ENCODE results near the gene FADS1. TPM values are rescaled to one million over a fixed set of nuclear protein-coding genes. Genes with fewer than 3 reads are reported as not detected.

The FADS1 gene
- total RNA-seq, 2 experiments from 2014 or later, result not detected

- POLR2A ChIA-PET, result no interaction called here
Measured at GRCh38 chr11:61802605-61803004, 14.2 kb downstream of the FADS1 start.

GRCh38 chr11:61800331-61801281 is 16.2 kb downstream of the FADS1 start:
- no peak overlapping the region for H3K27ac ChIP-seq (ENCODE audit: low read depth, low read length, poor library complexity, severe bottlenecking)
- no peak for TF ChIP-seq EZH2phosphoT487 (IDR thresholded peaks at IDR 0.05; ENCODE audit: borderline replicate concordance, low read depth, low read length)
- TF ChIP-seq CTCF (conservative IDR thresholded peaks at IDR 0.05; ENCODE audit: low read length), result no peak
- H3K4me3 ChIP-seq (ENCODE audit: low read depth, low read length, poor library complexity, severe bottlenecking), result no peak overlapping the region
- ChIA-PET POLR2A (interaction anchor here (0.7 to 1.8 kb wide), 2 partner anchors 8 to 35 kb away, joined by 7 to 8 read pairs; partner anchors contain the start of genes FEN1 and TMEM258), CTCF (ENCODE audit: unreplicated experiment) (no interaction called here)
- H3K36me3 ChIP-seq (ENCODE audit: insufficient read depth, low read length), result peaks cover 64% of the 10 kb centered on the region
- H3K4me1 ChIP-seq (ENCODE audit: insufficient read depth, low read length, poor library complexity, severe bottlenecking), result peaks cover 4% of the 10 kb centered on the region
- BruUV-seq (replicated peaks), result no TSS peak
- H3K9me3 ChIP-seq (ENCODE audit: low read length), result no peaks in the 10 kb centered on the region
- intact Hi-C loops (cut with micrococcal nuclease; ENCODE audit: unreplicated experiment), result no loop called here
- H3K79me2 ChIP-seq (ENCODE audit: insufficient read depth, low read depth, low read length), result peaks cover 41% of the 10 kb centered on the region
- H3K9me2 ChIP-seq (ENCODE audit: insufficient read depth, low read length), result no peaks in the 10 kb centered on the region
- H2AFZ ChIP-seq (ENCODE audit: low read length), result no peak overlapping the region
- no peak for DNase-seq (ENCODE audit: low spot score)
- H4K20me1 ChIP-seq (ENCODE audit: insufficient read depth, low read length), result 0 out of 2 replicates have a peak, but pooled peaks cover 12% of the 10 kb centered on the region
- no peak overlapping the region for H3K4me2 ChIP-seq (ENCODE audit: low read length)

More at GRCh38 chr11:61802605-61803004, 14.2 kb downstream of the FADS1 start:
- H4K20me1 ChIP-seq (ENCODE audit: insufficient read depth, low read length), result 0 out of 2 replicates have a peak, but pooled peaks cover 5% of the 10 kb centered on the region
- BruUV-seq (replicated peaks), result no TSS peak
- intact Hi-C loops (cut with micrococcal nuclease; ENCODE audit: unreplicated experiment), result no loop called here
- H3K9me3 ChIP-seq (ENCODE audit: low read length), result no peaks in the 10 kb centered on the region
- H3K4me3 ChIP-seq (ENCODE audit: low read depth, low read length, poor library complexity, severe bottlenecking), result no peak overlapping the region
- no peak overlapping the region for H3K27ac ChIP-seq (ENCODE audit: low read depth, low read length, poor library complexity, severe bottlenecking)
- H3K4me2 ChIP-seq (ENCODE audit: low read length), result no peak overlapping the region
- H3K4me1 ChIP-seq (ENCODE audit: insufficient read depth, low read length, poor library complexity, severe bottlenecking), result peaks cover under 1% of the 10 kb centered on the region
- no peak for DNase-seq (ENCODE audit: low spot score)
- peaks cover 23% of the 10 kb centered on the region for H3K79me2 ChIP-seq (ENCODE audit: insufficient read depth, low read depth, low read length)
- CTCF ChIA-PET (ENCODE audit: unreplicated experiment), result no interaction called here
- no peaks in the 10 kb centered on the region for H3K9me2 ChIP-seq (ENCODE audit: insufficient read depth, low read length)
- peaks cover 44% of the 10 kb centered on the region for H3K36me3 ChIP-seq (ENCODE audit: insufficient read depth, low read length)
- no peak for TF ChIP-seq CTCF (conservative IDR thresholded peaks at IDR 0.05; ENCODE audit: low read length)
- TF ChIP-seq EZH2phosphoT487 (IDR thresholded peaks at IDR 0.05; ENCODE audit: borderline replicate concordance, low read depth, low read length), result no peak
- H2AFZ ChIP-seq (ENCODE audit: low read length), result no peak overlapping the region

Measured in OCI-LY7 (cell line).